ENCODE results near the gene MST1. TPM values are rescaled to one million over a fixed set of nuclear protein-coding genes. Genes with fewer than 3 reads are reported as not detected.

MST1 gene
- total RNA-seq, 1 donor from 2014 or later: 45.2 TPM

GRCh38 chr3:49657208-49657915, 31.9 kb downstream of the MST1 start:
- no peaks in the 10 kb centered on the region for H3K9me3 Mint-ChIP-seq (ENCODE audit: low read depth)
- H3K27ac Mint-ChIP-seq: no peak overlapping the region

GRCh38 chr3:49656541-49657112, 32.6 kb downstream of the MST1 start:
- H3K27me3 Mint-ChIP-seq: no peaks in the 10 kb centered on the region
- peaks cover 6% of the 10 kb centered on the region for H3K4me1 Mint-ChIP-seq (ENCODE audit: low read depth)
- no peaks in the 10 kb centered on the region for H3K36me3 Mint-ChIP-seq (ENCODE audit: insufficient read depth)
- DNase-seq (ENCODE audit: low spot score, unreplicated experiment): no peak
- H3K4me3 Mint-ChIP-seq (ENCODE audit: low read depth): no peak overlapping the region
- no peaks in the 10 kb centered on the region for H3K9me3 Mint-ChIP-seq (ENCODE audit: low read depth)
- no peak overlapping the region for H3K27ac Mint-ChIP-seq
- no peak for TF ChIP-seq CTCF (IDR thresholded peaks at IDR 0.05; ENCODE audit: unreplicated experiment)

More at GRCh38 chr3:49657208-49657915, 31.9 kb downstream of the MST1 start:
- H3K4me3 Mint-ChIP-seq (ENCODE audit: low read depth): no peak overlapping the region
- DNase-seq (ENCODE audit: low spot score, unreplicated experiment): no peak
- H3K36me3 Mint-ChIP-seq (ENCODE audit: insufficient read depth): no peaks in the 10 kb centered on the region
- no peak for TF ChIP-seq CTCF (IDR thresholded peaks at IDR 0.05; ENCODE audit: unreplicated experiment)
- peaks cover 6% of the 10 kb centered on the region for H3K4me1 Mint-ChIP-seq (ENCODE audit: low read depth)
- no peaks in the 10 kb centered on the region for H3K27me3 Mint-ChIP-seq

GRCh38 chr3:49655731-49656285, 33.5 kb downstream of the MST1 start:
- Mint-ChIP-seq H3K4me1 (ENCODE audit: low read depth) (peaks cover 6% of the 10 kb centered on the region), H3K4me3 (ENCODE audit: low read depth) (no peak overlapping the region), H3K36me3 (ENCODE audit: insufficient read depth) (no peaks in the 10 kb centered on the region), H3K27ac (no peak overlapping the region), H3K27me3 (no peaks in the 10 kb centered on the region), H3K9me3 (ENCODE audit: low read depth) (no peaks in the 10 kb centered on the region)
- no peak for DNase-seq (ENCODE audit: low spot score, unreplicated experiment)
- TF ChIP-seq CTCF (IDR thresholded peaks at IDR 0.05; ENCODE audit: unreplicated experiment): no peak

GRCh38 chr3:49654955-49655556, 34.2 kb downstream of the MST1 start:
- Mint-ChIP-seq H3K9me3 (ENCODE audit: low read depth) (no peaks in the 10 kb centered on the region), H3K4me1 (ENCODE audit: low read depth) (peaks cover 6% of the 10 kb centered on the region), H3K27ac (no peak overlapping the region), H3K27me3 (no peaks in the 10 kb centered on the region), H3K36me3 (ENCODE audit: insufficient read depth) (no peaks in the 10 kb centered on the region), H3K4me3 (ENCODE audit: low read depth) (no peak overlapping the region)
- no peak for TF ChIP-seq CTCF (IDR thresholded peaks at IDR 0.05; ENCODE audit: unreplicated experiment)
- DNase-seq (ENCODE audit: low spot score, unreplicated experiment): no peak

- no peaks in the 10 kb centered on the region for H3K36me3 Mint-ChIP-seq (ENCODE audit: insufficient read depth)
- no peaks in the 10 kb centered on the region for H3K9me3 Mint-ChIP-seq (ENCODE audit: low read depth)
- TF ChIP-seq CTCF (IDR thresholded peaks at IDR 0.05; ENCODE audit: unreplicated experiment): no peak
- DNase-seq (ENCODE audit: low spot score, unreplicated experiment): no peak
- H3K4me1 Mint-ChIP-seq (ENCODE audit: low read depth): peaks cover 6% of the 10 kb centered on the region
- H3K4me3 Mint-ChIP-seq (ENCODE audit: low read depth): no peak overlapping the region
- H3K27me3 Mint-ChIP-seq: no peaks in the 10 kb centered on the region
- no peak overlapping the region for H3K27ac Mint-ChIP-seq
Observed at GRCh38 chr3:49654176-49654825, 35.0 kb downstream of the MST1 start.

Data from progenitor cell of endocrine pancreas (in vitro differentiated cells).